ENCODE measurements around the gene TANC1.

DNA sequence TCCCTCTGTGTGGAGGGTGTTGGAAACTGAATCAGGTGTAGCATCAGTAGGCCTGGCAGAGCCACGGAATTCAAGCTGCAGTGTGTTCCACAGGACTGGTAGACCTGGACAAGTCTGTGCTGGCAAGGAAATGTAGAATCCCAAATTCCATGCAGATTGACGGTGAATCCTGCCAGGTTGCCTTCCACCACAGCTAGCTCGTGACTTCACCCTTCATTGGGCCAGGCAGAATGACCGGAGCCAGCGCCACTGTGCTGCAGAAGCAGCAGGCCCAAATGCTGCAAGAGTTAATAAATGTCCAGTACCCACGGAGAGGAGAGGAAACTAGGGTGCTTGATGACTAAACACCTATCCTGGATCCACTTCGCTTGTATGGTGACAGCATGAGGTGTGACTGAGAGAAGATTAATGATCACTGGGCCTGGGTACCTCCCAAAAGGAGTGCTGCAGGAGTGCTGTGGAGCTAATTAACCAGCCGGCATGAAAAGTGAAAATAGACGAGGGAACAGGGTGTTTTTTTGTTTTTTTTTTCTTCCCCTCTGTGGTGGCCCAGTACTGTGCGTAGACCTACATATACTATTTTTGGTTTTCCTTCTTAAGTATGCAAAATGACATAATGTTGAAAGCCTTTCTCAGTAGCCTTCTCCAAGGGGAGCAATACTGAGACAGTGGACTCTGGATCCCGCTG, 122.2 kb downstream of the TANC1 start:
- TF ChIP-seq, protein P1, sequence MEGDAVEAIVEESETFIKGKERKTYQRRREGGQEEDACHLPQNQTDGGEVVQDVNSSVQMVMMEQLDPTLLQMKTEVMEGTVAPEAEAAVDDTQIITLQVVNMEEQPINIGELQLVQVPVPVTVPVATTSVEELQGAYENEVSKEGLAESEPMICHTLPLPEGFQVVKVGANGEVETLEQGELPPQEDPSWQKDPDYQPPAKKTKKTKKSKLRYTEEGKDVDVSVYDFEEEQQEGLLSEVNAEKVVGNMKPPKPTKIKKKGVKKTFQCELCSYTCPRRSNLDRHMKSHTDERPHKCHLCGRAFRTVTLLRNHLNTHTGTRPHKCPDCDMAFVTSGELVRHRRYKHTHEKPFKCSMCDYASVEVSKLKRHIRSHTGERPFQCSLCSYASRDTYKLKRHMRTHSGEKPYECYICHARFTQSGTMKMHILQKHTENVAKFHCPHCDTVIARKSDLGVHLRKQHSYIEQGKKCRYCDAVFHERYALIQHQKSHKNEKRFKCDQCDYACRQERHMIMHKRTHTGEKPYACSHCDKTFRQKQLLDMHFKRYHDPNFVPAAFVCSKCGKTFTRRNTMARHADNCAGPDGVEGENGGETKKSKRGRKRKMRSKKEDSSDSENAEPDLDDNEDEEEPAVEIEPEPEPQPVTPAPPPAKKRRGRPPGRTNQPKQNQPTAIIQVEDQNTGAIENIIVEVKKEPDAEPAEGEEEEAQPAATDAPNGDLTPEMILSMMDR (IDR thresholded peaks at IDR 0.05; ENCODE audit: insufficient read depth, low read depth, low read length) = no peak
- TF ChIP-seq EZH2 (IDR thresholded peaks at IDR 0.05; ENCODE audit: insufficient read depth, low read length) = no peak

Measured in astrocyte (in vitro differentiated cells and primary cell).